Activated naive CD4-positive, alpha-beta T cell treated with anti-CD3 and anti-CD28 coated beads for 36 hours (primary cell): Measurements from ENCODE around the gene SERPINB7. TPM values are rescaled to one million over a fixed set of nuclear protein-coding genes. Genes with fewer than 3 reads are reported as not detected.

Experiments used
- CTCF ChIA-PET: fragments of 350-600 bp; sonication (Branson Sonifier 250); formaldehyde crosslinking; loops from one replicate; lab custom pipeline; 2021; ENCODE audit warnings: antibody characterized with exemption; lab: Charles Lee
- DNase-seq: peaks from one replicate; pipeline ENCODE4 v3.0.0-alpha.2; 2020
- H3K27ac Mint-ChIP-seq: one replicate; pipeline ENCODE4 v1.8.0; 2021; ENCODE audit warnings: mild to moderate bottlenecking, mixed read lengths
- H3K27me3 Mint-ChIP-seq: one replicate; pipeline ENCODE4 v1.8.0; 2021; ENCODE audit warnings: low read depth, mixed read lengths
- H3K36me3 Mint-ChIP-seq: one replicate; pipeline ENCODE4 v1.8.0; 2021; ENCODE audit warnings: low read depth, mixed read lengths
- H3K4me1 Mint-ChIP-seq: one replicate; pipeline ENCODE4 v1.8.0; 2021; ENCODE audit warnings: low read depth, mixed read lengths
- H3K4me3 Mint-ChIP-seq: one replicate; pipeline ENCODE4 v1.8.0; 2021; ENCODE audit warnings: mild to moderate bottlenecking, moderate library complexity, mixed read lengths
- H3K9me3 Mint-ChIP-seq: one replicate; pipeline ENCODE4 v1.8.0; 2021; ENCODE audit warnings: mixed read lengths
- intact Hi-C: fragments of 100-400 bp; cut with micrococcal nuclease; formaldehyde crosslinking; loops from one replicate; pipeline ENCODE4 v1.15.1; 2023
- total RNA-seq, 2 experiments: library from RNA; stranded (reverse); gene quantifications; one replicate each; pipeline ENCODE4 v1.2.3, GENCODE V29; 2021

The SERPINB7 gene
- total RNA-seq, 2 experiments from 2014 or later = not detected

DNA sequence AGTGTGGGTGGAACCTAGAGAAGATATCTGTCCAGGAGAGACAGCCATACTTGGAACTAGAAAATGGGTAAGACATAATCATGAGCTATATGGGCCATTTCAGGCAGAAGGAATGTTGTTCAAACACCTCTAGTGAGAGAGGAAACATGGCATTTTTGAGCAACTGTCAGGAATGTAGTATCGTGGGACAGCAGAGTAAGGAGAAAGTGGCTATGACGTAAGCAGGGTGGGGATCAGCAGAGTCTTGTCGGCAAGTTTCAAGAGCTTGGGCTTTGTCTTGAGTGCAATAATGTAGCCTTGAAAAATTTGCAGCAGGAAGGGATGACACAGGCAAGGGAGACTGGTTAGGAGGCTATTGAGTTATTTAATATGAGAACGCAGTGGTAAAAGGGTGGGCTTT is 20.4 kb downstream of the SERPINB7 start:
- intact Hi-C loops = no loop called here
- H3K36me3 Mint-ChIP-seq = no peaks in the 10 kb centered on the region
- H3K27ac Mint-ChIP-seq = no peak overlapping the region
- H3K4me3 Mint-ChIP-seq = no peak overlapping the region
- peaks cover 1% of the 10 kb centered on the region for H3K9me3 Mint-ChIP-seq
- H3K27me3 Mint-ChIP-seq = no peaks in the 10 kb centered on the region
- no peak for DNase-seq
- CTCF ChIA-PET = interaction anchor here (0.9 kb wide), 1 partner anchor 308 kb away, joined by 3 read pairs; no protein-coding TSS in a partner anchor
- H3K4me1 Mint-ChIP-seq = no peaks in the 10 kb centered on the region

DNA sequence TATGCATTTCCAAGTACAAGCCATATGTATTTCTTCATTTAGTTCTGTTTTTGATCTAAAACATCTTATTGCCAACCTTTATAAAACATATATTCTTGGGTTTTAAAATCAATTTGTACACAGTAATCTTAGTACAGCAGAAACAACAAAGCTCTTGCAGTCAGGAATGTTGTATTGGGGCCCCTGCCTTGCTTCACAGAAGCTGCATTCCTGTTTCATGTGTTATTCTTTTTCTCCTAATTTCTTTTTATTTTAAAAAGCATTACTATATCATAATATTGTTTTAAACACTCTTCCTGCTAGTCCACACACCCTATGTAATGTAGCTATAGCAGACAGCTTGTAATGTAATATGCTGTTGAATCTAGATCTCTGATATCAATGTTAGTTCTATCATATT is 24.0 kb downstream of the SERPINB7 start:
- no peak for DNase-seq
- Mint-ChIP-seq H3K27ac (no peak overlapping the region), H3K9me3 (no peaks in the 10 kb centered on the region), H3K27me3 (peaks cover 1% of the 10 kb centered on the region), H3K4me3 (no peak overlapping the region), H3K4me1 (no peaks in the 10 kb centered on the region), H3K36me3 (no peaks in the 10 kb centered on the region)
- intact Hi-C loops = no loop called here
- CTCF ChIA-PET = no interaction called here

DNA sequence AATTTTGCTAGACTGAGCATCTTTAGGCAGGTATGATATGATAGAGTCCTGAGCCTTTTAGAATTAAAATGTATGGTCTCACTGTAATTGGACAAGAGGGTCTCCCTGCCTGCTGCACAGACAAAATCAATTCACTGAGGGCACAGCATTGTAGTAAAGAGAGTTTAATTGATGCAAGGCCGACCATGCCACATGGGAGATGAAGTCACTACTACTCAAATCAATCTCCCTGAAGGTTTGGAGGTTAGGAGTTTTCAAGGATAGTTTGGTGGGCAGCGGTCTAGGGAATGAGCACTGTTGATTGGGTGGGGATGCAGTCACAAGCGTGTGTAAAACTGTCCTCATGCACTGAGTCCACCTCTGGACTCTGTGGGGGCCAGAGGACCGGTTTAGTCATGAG is 26.1 kb downstream of the SERPINB7 start:
- Mint-ChIP-seq H3K4me3 (no peak overlapping the region), H3K4me1 (no peaks in the 10 kb centered on the region), H3K36me3 (no peaks in the 10 kb centered on the region), H3K9me3 (no peaks in the 10 kb centered on the region), H3K27me3 (peaks cover 3% of the 10 kb centered on the region), H3K27ac (no peak overlapping the region)
- CTCF ChIA-PET = no interaction called here
- intact Hi-C loops = no loop called here
- DNase-seq = no peak

DNA sequence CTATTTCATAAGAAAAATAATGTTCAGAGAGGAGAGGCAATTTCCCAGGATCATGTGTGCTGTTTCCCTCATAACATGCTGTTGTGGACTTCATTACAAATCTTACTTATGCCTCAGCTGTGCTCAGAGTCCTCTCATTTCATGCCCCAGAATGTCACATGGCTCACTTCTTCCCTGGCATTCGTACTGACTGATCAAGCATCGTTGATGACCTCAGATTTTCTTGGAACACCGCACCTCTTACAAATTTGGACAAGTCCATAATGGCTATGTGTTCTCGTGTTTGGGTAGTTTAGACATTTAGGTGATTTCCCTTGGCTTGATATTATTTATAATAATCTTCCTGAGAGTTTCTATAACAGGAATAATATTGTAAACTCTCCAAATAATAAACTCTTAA is 32.9 kb downstream of the SERPINB7 start:
- CTCF ChIA-PET = interaction anchor here (0.6 kb wide), 1 partner anchor 148 kb away, joined by 3 read pairs; no protein-coding TSS in a partner anchor
- H3K36me3 Mint-ChIP-seq = no peaks in the 10 kb centered on the region
- H3K9me3 Mint-ChIP-seq = no peaks in the 10 kb centered on the region
- H3K27me3 Mint-ChIP-seq = peaks cover 6% of the 10 kb centered on the region
- intact Hi-C loops = no loop called here
- H3K4me3 Mint-ChIP-seq = no peak overlapping the region
- DNase-seq = no peak
- no peak overlapping the region for H3K27ac Mint-ChIP-seq
- no peaks in the 10 kb centered on the region for H3K4me1 Mint-ChIP-seq

DNA sequence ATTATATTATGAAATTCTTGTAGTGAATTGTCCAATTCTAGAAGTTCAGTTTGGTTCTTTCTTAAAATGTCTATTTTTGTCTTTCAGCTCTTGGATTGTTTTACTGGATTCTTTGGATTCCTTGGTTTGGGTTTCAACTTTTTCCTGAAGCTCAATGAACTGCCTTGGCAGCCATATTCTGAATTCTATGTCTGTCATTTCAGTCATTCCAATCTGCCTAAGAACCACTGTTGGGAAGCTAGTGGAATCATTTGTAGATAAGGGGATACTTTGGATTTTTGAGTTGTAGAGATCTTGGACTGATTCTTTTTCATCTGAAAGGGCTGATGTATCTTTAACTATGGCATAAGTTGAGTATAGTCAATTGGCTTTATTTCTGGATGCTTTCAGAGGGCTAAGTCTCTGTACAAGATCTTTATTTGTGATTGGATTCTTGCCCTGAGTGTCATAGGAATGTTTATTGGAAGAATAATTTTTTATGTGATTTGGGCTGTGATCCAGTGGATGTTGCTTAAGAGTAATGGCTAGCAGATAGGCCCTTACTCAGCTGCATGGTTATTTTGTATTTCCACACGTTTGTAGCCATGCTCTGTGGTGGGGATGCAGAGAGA is 42.3 kb downstream of the SERPINB7 start:
- Mint-ChIP-seq H3K4me3 (no peak overlapping the region), H3K27me3 (peaks cover 3% of the 10 kb centered on the region), H3K27ac (no peak overlapping the region), H3K4me1 (no peaks in the 10 kb centered on the region), H3K9me3 (peaks cover 18% of the 10 kb centered on the region), H3K36me3 (peaks cover 2% of the 10 kb centered on the region)
- intact Hi-C loops = no loop called here
- no peak for DNase-seq
- CTCF ChIA-PET = interaction anchor here (1.0 kb wide), 1 partner anchor 10 kb away, joined by 3 read pairs; no protein-coding TSS in a partner anchor

DNA sequence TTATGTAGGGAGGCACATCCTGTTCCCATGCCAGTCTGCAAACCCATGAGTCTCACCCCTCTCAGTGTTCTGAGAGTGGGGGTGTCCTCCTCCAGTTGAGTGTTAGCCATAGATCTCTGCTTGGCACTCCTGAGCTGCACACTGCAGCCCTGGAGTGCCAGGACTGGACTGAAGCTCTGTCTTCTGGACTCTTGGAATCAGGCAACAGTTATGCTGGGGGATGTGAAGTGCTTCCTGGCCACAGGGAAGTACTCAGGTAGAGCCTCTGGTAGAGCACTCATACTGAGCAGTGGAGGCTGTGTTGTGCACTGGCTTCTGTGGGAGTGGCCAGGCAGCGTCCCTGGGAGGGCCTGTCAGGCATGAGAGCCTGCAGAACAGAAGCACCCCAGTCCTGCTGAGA is 43.0 kb downstream of the SERPINB7 start:
- CTCF ChIA-PET = interaction anchor here (1.0 kb wide), 2 partner anchors 9 to 116 kb away, joined by 3 read pairs; no protein-coding TSS in a partner anchor
- Mint-ChIP-seq H3K27ac (no peak overlapping the region), H3K4me1 (no peaks in the 10 kb centered on the region), H3K36me3 (peaks cover 2% of the 10 kb centered on the region), H3K4me3 (no peak overlapping the region), H3K9me3 (peaks cover 18% of the 10 kb centered on the region), H3K27me3 (peaks cover 3% of the 10 kb centered on the region)
- DNase-seq = no peak
- intact Hi-C loops = no loop called here

DNA sequence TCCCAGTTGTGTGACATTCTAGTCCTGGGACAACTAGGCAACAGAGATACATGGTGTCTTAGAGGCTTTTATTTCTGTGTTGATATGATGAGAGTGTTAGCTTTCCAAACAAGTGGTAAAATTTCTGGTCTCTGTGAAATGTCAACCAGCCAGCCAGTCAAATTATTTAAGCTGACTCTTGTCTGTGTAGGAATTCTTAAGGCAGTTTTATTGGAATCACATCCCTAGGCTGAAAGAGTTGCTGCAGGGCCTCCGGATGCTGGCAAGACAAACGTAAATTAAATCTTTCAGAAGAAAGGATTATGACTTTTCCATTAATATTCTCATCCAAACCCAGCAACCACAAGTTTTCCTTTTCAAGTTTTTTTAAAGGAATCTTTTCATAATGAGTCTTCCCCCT is 44.6 kb downstream of the SERPINB7 start:
- Mint-ChIP-seq H3K36me3 (peaks cover 2% of the 10 kb centered on the region), H3K4me1 (no peaks in the 10 kb centered on the region), H3K9me3 (peaks cover 18% of the 10 kb centered on the region), H3K27ac (no peak overlapping the region), H3K4me3 (no peak overlapping the region), H3K27me3 (peaks cover 3% of the 10 kb centered on the region)
- DNase-seq = no peak
- intact Hi-C loops = no loop called here
- CTCF ChIA-PET = interaction anchor here (1.6 kb wide), 1 partner anchor 24 kb away, joined by 3 read pairs; no protein-coding TSS in a partner anchor

DNA sequence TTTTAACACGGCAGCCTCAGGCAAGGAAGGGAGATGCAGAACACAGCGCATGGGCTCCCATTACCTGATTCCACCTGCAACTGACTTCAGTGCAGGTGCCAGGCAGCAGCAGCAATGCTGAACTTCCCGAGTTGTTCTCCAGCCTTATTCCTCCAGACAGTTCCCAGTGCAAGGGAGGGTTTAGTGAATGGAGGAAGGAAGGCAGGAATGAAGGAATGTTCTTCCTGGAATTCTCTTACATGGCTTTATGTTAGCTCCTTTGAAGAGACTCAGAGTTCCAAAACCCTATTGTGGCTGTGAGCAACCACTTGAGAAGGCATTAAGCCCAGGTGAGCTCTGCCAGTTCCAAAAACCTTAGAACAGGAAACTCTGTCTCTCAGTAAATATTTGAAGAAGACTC is 45.5 kb downstream of the SERPINB7 start:
- Mint-ChIP-seq H3K4me3 (no peak overlapping the region), H3K4me1 (no peaks in the 10 kb centered on the region), H3K27me3 (peaks cover 5% of the 10 kb centered on the region), H3K27ac (no peak overlapping the region), H3K9me3 (peaks cover 15% of the 10 kb centered on the region), H3K36me3 (peaks cover 2% of the 10 kb centered on the region)
- no peak for DNase-seq
- CTCF ChIA-PET = no interaction called here
- intact Hi-C loops = no loop called here

DNA sequence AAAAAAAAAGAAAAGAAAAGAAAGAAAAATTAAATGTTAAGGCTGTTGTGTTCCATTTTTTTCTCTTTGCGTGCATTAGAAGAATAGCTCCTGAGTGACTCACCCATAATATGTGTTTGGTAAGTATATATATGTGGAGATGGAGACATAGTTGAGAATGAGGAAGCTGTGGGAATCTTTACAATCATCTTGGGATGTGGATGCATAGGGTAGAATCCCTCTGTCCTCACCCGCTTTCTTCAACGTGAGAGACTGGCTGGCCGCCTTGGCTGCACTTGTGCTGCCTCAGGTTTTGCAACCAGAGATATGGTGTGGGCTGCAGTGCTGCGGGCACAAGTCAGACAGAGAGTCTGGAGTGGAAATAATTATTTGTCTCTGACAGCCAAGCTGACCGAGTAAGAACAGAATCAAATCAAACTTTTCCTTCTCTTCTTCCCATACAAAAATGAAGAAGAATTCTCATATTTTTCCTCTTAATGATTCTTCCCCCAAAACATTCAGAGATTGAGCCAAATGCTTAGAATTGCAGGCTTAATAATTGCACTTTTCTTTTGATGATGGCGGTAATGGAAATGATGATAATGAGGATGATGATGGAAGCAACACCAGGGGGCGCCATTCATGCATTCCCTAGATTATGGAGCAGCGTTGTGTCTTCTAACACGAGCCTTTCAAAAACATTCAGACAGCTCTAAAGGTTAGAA is 48.5 kb downstream of the SERPINB7 start:
- Mint-ChIP-seq H3K27ac (no peak overlapping the region), H3K9me3 (no peaks in the 10 kb centered on the region), H3K4me1 (no peaks in the 10 kb centered on the region), H3K4me3 (no peak overlapping the region), H3K36me3 (no peaks in the 10 kb centered on the region), H3K27me3 (peaks cover 5% of the 10 kb centered on the region)
- intact Hi-C loops = loop anchor here (1.0 kb wide), 4 partner anchors 113 to 171 kb away; no protein-coding TSS in a partner anchor
- CTCF ChIA-PET = interaction anchor here (0.7 to 2.1 kb wide), 14 partner anchors 13 to 1272 kb away, joined by 3 to 22 read pairs (median 4); no protein-coding TSS in a partner anchor
- peak; percentile 60 for DNase-seq

DNA sequence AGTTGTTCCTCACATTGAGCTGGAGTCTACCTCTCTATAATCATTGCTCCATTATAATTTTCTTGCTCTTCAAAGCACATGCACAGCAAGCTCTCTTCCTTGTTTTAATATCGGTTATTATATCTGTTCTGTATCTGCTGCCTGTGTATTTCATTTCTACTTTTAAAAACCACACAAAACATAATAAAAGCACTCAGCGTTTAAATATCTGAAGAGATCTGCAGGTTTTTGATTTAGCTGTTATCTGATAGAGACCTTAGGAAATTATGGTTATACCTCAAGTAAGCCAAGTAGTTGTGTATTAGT is 49.0 kb downstream of the SERPINB7 start:
- no peak overlapping the region for H3K4me3 Mint-ChIP-seq
- CTCF ChIA-PET = interaction anchor here (0.7 to 2.1 kb wide), 15 partner anchors 13 to 1273 kb away, joined by 3 to 22 read pairs (median 3); no protein-coding TSS in a partner anchor
- H3K36me3 Mint-ChIP-seq = no peaks in the 10 kb centered on the region
- H3K27ac Mint-ChIP-seq = no peak overlapping the region
- peaks cover 5% of the 10 kb centered on the region for H3K27me3 Mint-ChIP-seq
- H3K4me1 Mint-ChIP-seq = no peaks in the 10 kb centered on the region
- intact Hi-C loops = loop anchor here (1.0 kb wide), 4 partner anchors 112 to 170 kb away; no protein-coding TSS in a partner anchor
- no peak for DNase-seq
- H3K9me3 Mint-ChIP-seq = no peaks in the 10 kb centered on the region

DNA sequence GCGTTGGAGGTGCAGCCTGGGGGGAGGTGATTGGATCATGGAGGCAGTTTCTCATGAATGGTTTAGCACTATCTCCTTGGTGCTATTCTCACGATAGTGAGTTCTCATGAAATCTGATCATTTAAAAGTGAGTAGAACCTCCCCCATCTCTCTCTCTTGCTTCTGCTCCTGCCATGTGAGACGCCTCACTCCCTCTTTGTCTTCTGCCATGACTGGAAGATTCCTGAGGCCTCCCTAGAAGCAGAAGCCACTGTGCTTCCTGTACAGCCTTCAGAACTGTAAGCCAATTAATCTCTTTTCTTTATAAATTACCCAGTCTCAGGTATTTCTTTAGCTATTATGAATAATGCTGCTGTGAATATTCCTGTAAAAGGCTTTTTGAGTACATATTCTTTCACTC is 52.9 kb downstream of the SERPINB7 start:
- CTCF ChIA-PET = interaction anchor here (0.7 to 1.4 kb wide), 2 partner anchors 10 to 108 kb away, joined by 3 read pairs; no protein-coding TSS in a partner anchor
- H3K36me3 Mint-ChIP-seq = no peaks in the 10 kb centered on the region
- no peak for DNase-seq
- no peaks in the 10 kb centered on the region for H3K9me3 Mint-ChIP-seq
- H3K4me3 Mint-ChIP-seq = no peak overlapping the region
- no peak overlapping the region for H3K27ac Mint-ChIP-seq
- intact Hi-C loops = no loop called here
- H3K27me3 Mint-ChIP-seq = peaks cover 15% of the 10 kb centered on the region
- H3K4me1 Mint-ChIP-seq = peaks cover 4% of the 10 kb centered on the region

DNA sequence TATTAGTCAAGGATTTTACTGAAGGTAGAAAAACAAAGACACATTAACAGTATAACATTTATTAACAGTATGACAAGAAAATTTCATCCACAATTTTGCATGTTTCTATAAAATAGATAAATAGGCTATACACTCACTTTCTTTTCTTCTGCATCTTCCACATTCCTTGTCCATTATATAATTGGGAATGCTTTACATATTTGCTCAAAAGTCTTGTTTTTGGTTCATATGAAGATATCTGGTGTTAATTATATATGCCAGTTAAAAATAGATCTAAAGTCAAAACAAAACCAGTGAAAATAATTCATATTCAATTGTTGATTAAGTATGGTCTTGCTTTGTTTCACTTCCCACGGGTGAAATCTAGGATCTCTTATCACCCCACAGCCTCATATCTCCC is 53.4 kb downstream of the SERPINB7 start:
- Mint-ChIP-seq H3K4me3 (no peak overlapping the region), H3K27ac (no peak overlapping the region), H3K27me3 (peaks cover 16% of the 10 kb centered on the region), H3K9me3 (no peaks in the 10 kb centered on the region), H3K36me3 (no peaks in the 10 kb centered on the region), H3K4me1 (peaks cover 4% of the 10 kb centered on the region)
- intact Hi-C loops = no loop called here
- no peak for DNase-seq
- CTCF ChIA-PET = no interaction called here
